GM06990 (cell line): ENCODE data around the gene ARID3A.

Experiments
- DNase-seq: peaks from one replicate; pipeline ENCODE4 v3.0.0-alpha.2; 2011; ENCODE audit not compliant: insufficient read length; ENCODE audit errors: extremely low read depth
- H3K27me3 ChIP-seq: replicated peaks from 2 replicates; pipeline ENCODE4 v1.6.0; 2011; ENCODE audit warnings: low read length; ENCODE audit not compliant: control insufficient read depth, insufficient read depth
- H3K36me3 ChIP-seq: 2 replicates; pipeline ENCODE4 v1.5.1; 2011; ENCODE audit warnings: low read length; ENCODE audit not compliant: control insufficient read depth, insufficient read depth
- H3K4me3 ChIP-seq: replicated peaks from 2 replicates; pipeline ENCODE4 v1.5.1; 2011; ENCODE audit warnings: low read depth, mild to moderate bottlenecking, control low read depth, low read length
- CTCF ChIP-seq: IDR thresholded peaks from 2 replicates; pipeline ENCODE4 v1.5.1; 2011; ENCODE audit warnings: low read length, control low read depth, mild to moderate bottlenecking, inconsistent platforms; ENCODE audit not compliant: insufficient read depth, poor library complexity, severe bottlenecking

The ARID3A gene

GRCh38 chr19:931860-932647, 6.2 kb downstream of the ARID3A start:
- no peak for TF ChIP-seq CTCF
- peaks cover 34% of the 10 kb centered on the region for H3K36me3 ChIP-seq
- no peaks in the 10 kb centered on the region for H3K27me3 ChIP-seq
- DNase-seq, result peak; percentile 8
- H3K4me3 ChIP-seq, result peak overlapping the region; percentile 53

GRCh38 chr19:932648-933552, 7.1 kb downstream of the ARID3A start:
- H3K27me3 ChIP-seq, result no peaks in the 10 kb centered on the region
- TF ChIP-seq CTCF, result no peak
- peak overlapping the region; percentile 53 for H3K4me3 ChIP-seq
- H3K36me3 ChIP-seq, result peaks cover 38% of the 10 kb centered on the region
- peak; percentile 73 for DNase-seq

GRCh38 chr19:933553-933882, 7.7 kb downstream of the ARID3A start:
- Histone ChIP-seq H3K4me3 (peak overlapping the region; percentile 53), H3K36me3 (peaks cover 40% of the 10 kb centered on the region), H3K27me3 (no peaks in the 10 kb centered on the region)
- DNase-seq, result no peak
- TF ChIP-seq CTCF, result no peak

- H3K4me3 ChIP-seq, result no peak overlapping the region
- no peak for TF ChIP-seq CTCF
- H3K36me3 ChIP-seq, result peaks cover 36% of the 10 kb centered on the region
- DNase-seq, result peak; percentile 12
- H3K27me3 ChIP-seq, result no peaks in the 10 kb centered on the region
Measured at GRCh38 chr19:934197-934840, 8.5 kb downstream of the ARID3A start.

- Histone ChIP-seq H3K27me3 (no peaks in the 10 kb centered on the region), H3K36me3 (peaks cover 36% of the 10 kb centered on the region), H3K4me3 (no peak overlapping the region)
- no peak for TF ChIP-seq CTCF
- DNase-seq, result peak; percentile 11
Measured at GRCh38 chr19:934865-935479, 9.1 kb downstream of the ARID3A start.
